HS-5 (cell line): ENCODE data around the gene COL11A2.

Source experiments
- DNase-seq: peaks from one replicate; pipeline ENCODE4 v3.0.0-alpha.2; 2012; ENCODE audit warnings: low read depth

The COL11A2 gene

DNA sequence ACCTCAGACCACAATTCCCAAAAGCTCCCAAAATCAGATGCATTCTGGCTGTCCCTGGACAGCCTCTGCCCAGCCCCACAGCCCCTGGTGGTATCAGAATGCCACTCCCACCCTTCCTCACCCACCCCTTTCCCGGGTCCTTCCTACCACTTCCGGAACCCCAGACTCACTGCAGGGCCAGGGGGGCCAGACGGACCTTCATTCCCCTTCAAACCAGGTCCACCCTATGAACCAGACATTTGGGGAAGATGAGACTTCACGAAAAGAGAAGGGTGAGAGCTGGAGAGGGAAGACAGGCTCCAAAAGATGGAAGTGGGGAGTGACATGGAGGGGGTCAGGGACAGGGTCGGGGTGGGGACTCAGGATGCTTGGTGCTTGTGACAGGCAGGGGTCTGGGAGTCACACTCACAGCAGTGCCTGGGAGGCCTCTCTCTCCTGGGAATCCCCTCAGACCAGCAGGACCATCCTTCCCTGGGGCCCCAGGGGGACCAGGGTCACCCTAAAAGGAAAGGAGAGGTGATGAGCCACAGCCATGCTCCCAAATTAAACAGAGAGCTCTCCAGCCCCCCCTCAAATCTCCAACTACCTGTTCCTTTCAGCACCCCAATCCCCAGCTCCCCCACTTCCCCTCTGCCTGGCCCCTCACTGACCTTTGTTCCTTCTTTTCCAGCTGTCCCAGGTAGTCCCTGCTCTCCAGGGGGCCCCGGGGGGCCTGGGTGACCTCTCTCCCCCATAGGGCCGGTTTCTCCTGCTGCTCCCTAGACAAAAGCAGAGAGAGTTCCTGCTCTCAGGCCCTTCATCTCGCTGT lies 20.2 kb downstream of the COL11A2 start:
- no peak for DNase-seq

DNA sequence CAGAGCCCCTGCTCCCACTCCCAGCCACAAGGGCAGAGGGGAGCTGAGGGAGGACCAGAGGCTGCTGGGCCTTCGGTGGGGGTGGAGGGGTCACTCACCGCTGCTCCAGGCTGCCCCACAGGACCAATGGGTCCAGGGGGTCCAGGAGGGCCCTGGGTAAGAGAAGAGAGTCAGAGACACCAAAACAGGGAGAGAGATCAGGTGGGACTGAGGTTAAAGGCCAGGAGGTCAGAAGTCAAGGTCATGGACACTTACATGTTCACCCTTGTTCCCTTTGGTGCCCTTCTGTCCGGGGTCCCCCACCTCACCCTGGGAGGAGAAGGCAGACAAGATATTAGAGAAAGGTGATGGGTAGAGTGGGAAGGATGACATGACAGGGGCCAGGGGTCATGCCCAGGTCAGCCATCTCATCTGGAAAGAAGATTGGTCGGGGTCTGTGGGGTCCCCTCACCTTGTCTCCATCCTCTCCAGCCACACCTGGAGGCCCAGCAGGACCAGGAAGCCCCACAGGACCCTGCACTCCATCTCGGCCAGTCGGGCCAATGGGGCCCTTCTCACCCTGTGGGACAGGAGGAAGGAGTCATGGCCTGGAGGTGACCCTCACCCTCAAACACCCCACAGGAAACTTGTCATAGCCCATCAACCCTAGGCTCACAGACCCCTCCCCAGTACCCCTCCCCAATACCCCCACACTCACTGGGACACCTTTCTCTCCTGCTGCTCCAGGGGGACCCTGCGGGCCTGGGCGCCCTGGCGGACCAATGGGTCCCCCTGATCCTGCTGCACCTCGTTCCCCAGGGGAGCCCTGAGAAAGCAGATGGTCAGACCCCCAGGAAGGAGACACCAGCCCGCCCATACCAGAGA lies 21.0 kb downstream of the COL11A2 start:
- no peak for DNase-seq

DNA sequence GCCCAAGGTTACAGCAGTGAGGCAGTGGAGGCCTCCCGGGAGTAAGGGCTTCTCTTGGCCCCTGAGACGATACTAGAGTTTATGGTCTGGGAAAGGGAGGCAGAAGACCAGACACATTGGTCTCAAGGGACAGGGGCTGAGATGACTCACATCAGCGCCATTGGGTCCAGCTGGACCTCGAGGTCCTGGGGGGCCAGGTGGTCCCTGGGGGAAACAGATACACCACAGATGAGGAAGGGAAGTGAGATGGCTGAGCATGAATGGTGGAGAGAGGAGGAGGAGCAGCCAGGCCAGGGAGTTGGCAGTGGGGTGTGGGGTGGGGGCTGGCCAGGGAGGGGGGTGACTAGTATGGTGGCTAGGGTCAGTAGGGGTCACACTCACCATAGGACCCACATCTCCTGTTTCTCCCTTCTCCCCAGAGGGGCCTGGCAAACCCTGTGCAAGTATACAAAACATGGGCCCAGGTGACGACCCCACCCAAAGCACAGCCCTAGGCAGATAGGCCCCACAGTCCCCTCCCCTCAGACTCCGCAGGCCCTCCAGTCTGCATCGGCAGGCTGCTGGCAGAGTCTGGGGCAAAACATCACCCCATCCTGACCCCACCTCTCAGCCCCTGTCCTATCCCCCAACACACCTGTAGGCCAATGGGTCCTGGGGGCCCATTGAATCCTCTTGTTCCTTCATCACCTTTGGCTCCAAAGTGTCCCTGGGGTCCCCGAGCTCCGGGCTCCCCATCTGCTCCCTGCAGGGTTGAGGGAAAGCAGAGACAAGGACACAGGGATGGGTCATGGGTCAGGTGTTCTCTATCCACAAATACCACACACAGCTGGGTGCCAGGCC lies 21.9 kb downstream of the COL11A2 start:
- DNase-seq: no peak

DNA sequence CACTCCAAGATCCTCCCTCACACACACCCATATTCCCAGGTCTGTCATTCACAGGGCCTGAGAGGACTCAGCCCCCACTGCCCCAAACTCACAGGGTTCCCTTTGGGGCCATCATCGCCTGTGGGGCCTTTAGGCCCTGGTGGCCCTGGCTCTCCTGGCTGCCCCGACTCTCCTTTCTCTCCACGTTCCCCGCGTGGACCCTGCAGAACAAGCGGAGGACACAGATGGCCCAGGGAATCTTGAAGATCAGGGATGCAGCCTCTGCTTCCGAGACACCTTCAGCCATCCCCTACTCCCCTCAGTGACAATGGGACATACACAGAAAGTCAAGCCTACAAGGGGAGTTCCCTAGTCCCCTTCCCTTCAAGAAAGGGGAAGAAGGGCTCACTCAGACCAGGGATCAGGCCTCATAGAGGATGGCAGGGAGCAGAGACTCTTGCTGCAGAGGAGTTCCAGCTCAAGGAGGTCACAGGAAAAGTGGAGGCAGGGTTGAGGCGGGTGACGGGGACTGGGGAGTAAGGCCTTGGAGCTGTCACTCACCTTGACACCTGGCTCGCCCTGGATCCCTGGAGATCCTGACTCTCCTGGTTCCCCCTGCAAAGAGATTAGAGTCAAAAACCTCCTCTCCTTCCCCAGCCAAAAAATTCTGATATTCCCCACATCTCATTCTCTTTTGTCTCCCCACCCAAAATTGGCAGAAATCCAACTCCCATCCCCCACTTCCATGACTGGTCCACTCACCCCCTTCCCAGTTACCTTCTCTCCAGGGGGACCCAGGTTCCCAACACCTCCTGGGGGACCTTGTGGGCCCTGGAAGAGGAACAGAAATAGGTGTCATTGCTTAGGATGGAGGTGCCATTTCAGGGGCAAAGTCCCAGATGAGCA lies 22.7 kb downstream of the COL11A2 start:
- no peak for DNase-seq

DNA sequence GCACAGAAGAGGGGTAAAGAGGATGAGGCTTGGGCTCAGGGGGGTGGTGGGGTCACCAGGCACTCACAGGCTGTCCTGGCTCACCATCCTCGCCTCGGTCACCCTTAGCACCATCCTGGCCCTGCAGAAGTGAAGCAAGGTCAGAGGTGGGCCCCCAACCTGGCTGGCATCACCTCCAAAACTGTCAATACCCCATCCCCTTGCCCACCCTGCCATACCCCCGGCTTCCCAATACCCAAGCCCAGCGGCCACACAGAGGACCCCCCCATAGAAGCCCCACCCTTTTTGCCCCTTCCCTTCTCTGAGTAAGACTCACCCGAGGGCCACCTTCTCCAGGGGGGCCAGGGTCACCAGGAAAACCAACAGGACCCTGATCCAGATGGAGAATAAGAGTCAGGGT lies 23.6 kb downstream of the COL11A2 start:
- no peak for DNase-seq

DNA sequence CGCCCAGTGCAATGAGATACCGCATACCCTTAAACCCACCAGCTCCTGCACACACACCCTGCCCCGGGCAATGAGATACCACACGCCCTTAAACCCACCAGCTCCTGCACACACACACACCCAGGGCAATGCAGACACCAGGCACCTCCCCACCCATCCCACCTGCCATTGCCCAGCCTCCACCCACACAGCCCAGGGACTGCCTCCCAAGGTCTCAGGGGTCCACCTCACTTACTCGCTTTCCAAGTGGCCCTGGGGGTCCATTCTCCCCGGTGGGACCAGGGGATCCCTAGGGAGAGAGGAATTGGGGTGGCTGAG lies 24.0 kb downstream of the COL11A2 start:
- DNase-seq: no peak

DNA sequence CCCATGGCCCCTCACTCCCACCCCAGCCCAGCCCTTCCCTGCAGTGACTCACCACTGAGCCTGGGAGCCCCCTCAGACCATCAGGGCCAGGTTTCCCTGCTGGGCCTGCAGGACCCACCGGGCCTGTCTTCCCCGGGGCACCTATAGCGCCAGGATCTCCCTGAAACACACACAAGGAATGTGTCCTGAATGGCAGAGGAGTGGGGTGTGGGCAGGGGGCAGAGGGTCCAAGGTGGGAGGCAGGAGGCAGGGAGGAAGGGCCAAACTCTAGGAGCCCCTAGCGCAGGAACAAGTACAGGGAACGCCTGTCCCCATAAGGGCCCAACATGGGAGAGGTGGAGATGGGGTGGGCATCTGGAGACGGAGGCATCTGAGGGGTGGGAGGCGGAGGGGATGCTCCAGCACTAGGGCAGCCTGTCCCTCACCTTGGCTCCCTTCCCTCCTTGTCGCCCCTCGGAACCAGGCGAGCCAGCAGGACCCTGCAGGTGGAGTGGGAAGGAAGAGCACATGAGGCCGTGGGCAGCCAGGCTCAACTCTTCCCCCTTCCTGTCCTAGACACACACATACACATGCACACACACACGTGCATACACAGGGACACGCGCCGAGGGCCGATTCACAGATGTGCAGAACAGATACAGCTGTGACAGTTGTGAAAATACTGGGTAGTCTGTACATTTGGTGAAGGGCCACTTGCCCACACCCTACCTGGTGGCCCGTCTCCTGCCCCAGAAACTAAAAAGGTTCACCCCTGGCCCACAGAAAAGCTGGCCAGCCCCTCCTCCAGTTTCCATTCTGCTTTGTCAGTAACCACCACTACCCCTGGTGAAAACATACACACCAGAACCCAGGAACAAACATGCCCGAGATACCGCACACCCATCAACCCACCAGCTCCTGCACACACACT lies 24.6 kb downstream of the COL11A2 start:
- DNase-seq: no peak

DNA sequence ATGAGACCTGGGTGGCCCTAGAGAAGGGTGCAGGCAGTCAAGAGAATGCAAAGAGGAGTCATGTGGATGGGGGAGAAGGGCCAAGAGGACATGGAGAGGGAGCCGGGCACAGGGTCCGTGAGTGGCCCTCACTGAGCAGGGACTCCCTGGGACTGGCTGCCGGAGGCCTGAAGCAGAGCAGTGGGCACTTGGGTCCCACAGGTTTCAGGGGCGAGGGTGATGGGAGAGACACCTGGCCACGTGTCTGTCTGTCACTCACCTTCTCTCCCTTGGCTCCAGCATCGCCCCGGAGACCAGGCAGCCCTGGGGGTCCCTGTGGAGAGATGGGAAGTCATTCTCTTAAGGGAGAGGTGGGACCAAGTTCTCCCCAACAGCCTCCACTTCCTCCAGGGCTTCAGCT lies 25.5 kb downstream of the COL11A2 start:
- DNase-seq: no peak

DNA sequence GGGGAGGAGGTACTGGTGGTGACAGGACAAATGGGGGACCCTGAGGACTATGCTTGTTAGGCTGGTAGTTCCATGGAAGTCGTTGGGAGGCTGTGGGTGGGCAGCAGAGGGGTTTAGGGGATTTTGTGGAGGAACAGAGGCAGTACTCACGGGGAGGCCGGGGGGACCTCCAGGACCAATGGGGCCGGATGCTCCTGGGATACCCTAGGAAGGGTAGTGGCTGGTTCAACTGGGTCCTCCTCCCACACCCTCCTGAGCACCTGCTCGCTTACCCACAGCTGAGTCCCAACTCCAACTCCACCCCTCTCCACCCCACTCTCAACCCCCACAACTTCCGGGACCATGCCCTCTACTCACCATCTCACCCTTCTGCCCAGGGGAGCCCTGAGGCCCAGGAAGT lies 25.9 kb downstream of the COL11A2 start:
- DNase-seq: no peak

DNA sequence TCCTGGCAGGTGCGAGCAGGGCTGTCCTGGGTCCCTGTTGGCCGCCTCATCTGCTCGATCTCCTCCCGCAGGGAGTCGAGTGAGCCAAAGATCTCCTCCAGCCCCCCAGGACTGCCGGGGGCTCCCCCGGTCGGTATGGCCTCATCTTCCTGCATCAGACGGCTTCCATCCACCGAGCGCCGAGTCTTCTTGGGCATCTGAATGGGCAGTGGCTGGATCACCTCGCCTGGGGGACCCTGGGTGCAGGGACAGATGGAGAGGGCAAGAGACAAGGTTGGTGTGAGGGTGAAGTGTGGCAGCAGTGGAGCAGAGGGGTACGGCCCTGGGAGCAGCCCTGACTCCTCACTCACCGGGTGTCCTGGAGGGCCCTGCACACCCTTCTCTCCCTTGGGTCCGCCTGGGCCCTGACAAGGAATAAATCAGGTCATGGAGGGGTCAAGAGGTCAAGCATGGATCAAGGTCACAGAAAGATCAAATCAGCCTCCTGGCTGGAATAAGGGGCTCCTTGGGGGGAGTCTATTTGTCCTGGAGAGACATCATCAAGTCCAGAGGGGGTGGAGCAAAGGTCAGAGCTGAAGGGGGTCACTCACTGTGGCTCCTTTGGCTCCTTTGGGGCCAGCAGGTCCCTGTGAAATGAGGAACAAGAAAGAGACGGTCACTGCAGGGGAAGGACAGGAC lies 26.5 kb downstream of the COL11A2 start:
- DNase-seq: no peak

DNA sequence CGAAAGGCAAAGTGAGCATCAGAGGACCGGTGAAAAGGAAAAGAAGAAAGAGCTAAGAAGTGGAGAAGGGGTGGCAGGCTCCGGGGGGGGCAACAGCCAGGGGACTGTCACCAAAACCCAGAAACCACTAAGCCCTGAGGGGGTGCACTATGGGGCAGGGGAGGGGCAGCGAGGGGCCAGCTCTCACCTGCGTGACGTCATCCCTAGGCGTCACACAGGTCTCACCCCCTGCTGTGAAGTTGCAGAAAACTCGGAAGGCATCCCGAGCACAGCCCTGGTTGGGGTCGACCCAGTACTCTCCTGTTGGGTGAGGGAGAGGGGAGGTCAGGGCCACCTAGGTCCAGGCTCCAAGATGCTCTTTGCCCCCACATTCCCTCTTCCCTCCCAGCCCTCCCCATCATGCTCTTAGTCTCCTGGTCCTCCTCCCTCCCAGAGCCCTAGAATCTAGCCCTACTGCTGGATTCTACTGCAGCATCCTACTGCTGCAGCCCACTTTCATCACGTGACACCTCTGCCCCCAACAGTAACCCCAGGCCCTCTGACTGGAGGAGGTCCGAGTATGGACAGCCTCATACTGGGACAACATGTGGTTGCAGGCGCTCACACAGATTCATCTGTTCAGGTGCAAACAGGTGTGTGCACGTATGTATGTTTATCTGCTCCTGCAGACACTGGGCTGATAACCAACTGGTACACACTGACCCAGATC lies 27.4 kb downstream of the COL11A2 start:
- no peak for DNase-seq

DNA sequence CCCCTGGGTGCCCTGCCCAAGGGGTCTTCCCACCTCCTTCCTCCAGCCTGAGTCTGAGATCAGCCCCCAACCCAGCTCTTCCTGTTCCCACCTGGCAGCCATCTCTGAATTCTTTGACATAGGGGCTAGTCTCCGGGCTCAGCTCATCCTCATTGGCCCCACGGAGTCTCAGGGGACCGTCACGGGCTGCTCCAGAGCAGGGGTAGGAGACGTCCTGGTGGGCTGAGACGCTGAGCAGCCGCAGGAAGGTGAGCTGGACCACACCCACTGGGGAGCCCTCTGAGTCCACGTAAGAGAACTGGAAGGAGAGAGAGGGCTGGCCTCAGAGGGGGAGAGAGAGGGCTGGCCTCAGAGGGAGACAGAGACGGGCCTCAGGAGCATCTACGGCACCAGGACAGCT lies 28.1 kb downstream of the COL11A2 start:
- DNase-seq: no peak

DNA sequence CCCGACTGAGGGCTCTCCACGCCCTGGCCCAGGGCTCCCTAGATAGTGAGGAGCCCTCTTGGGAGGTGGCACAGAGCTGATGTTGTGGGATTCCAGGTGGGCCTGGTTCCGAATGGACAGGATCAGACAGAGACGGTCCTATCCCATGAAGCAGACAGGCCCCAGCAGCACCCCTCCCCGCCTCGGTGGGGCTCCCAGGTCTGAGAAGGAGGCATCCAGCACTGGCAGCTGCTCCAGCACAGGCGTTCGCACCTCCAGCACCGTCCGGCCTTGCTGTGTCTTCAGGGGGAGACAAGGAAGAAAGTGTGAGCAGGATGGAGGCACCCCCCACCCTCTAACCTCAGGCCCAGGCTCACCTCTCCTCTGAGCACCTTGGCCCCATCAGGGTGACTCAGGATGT lies 28.7 kb downstream of the COL11A2 start:
- DNase-seq: no peak

DNA sequence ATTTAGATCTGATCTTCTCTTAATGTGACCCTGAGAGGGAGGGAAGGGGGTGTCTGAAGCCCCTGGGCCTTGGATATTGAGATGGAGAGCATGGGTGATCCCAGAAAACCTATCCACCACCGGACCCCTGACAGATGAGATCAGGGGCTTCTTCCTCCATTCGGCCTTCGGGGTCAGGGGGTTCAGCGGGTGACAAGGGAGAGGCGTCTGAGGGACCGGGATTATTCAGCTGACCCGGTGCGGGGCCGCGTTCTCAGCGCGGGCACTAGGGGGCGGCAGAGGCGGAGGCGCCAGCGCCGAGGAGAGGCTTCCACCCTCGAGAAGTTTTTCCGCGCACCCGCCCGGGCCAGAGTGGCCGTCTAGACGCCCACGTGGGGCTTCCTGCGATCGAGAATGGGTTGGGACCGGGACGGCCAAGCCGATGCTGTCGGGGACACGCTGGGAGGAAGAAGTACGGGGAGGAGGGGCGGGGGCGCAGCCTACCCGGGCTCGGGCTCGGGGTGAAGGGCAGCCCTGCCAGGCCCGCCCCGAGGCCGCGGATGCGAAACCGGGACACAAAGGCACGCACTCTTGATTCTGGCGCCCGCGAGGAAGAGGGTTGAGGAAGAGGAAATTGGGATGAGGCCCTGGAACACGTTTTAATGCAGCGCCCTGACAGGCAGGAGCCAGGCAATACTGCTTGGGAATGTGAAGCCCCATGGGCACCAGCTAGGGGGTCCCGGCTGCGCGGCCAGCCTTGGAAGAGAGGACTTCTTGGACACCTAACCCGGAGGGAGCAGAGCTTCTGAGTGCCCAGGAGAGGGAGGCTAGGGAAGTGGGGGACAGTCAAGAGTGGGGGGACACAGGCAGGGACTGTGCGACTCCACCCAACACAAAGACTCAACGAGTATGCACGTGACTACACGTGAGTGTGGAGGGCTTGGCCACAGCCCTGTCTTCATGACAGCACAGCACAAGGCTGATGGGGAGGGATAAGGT lies 30.6 kb downstream of the COL11A2 start:
- peak; percentile 23 for DNase-seq

DNA sequence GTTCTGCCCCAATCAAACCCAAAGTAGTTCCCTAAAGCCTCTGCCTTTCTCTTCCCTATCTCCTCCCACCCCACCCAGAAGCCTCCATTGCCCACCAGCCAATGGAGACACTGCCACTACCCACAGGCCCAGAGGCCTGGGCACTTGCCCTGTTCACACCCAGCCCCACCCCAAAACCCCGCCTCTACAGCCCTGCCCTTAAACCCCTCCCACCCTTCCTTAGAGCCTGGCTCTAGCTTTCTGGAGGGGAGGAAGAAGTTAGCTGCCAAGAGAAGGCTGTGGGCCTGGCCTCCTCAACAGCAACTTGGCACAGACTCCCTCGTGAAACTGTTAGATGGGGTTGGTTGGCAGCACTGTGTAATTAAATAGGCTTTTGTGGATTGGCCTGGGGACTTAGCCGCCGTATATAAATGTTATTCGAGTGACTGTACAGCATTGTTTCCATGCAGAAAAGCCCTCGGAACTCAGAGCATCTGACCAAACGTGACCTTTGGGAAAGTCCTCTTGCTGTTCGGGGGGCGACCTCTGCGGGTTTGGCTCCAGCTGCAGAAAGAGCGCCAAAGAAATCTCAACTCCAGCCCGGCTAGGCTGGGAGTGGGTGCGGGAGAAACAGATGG lies 31.4 kb downstream of the COL11A2 start:
- DNase-seq: peak; percentile 80

DNA sequence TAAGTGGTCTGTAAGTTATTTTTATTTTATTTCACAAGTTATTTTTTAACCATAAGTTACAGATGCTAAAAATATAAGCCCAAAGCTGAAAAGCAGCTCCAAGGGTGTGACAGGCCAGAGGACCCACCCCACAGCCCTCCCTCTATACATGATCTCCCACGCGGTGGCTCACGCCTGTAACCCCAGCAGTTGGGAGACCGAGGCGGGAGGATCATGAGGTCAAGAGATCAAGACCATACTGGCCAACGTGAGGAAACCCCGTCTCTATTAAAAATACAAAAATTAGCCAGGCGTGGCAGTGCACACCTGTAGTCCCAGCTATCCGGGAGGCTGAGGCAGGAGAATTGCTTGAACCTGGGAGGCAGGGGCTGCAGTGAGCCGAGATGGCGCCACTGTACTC lies 32.2 kb downstream of the COL11A2 start:
- DNase-seq: no peak

DNA sequence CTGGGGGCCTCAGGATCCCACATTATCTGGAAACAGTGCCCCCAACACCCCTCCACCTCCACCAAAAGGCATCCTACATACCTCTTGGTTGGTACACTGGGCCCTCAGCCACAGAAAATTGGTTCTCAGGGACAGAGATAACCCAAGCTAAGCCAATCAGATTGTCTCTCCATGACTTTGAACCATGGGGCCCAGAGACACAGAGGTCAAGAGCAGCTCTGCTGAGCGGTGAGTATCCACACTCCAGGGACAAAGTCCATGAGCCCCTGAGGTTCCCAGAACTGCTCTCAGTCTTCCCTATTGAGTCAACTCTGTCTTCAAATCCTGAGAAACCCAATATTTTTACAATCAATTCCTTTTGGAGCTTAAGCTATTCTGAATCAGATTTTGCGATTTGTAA lies 35.3 kb downstream of the COL11A2 start:
- DNase-seq: no peak

DNA sequence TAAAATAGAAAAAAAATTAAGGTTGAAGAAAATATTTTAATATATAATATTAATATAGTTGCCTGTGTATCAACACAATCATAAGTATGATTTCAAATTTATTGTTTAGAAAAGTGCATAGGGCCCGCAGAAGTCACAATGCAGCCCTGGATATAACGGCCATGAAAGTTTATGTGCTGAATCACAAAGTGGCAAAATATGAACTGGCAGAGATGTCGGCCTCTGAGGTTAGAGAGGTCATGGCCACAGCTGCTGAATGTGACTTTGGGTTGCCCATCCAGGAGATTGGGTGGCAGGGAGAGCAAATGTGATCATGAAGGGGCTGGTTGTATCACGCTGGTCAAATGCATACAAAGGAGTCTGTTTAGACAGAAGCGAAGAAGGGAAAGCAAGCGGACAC lies 35.7 kb downstream of the COL11A2 start:
- DNase-seq: no peak
